K562 (cell line): ENCODE data around the gene PLEKHO2. TPM values are rescaled to one million over a fixed set of nuclear protein-coding genes. Genes with fewer than 3 reads are reported as not detected.

ENCODE experiments used
- ARNT ChIP-seq, 2 experiments: fragments of 450-650 bp; IDR thresholded peaks; 2 replicates each; pipeline ENCODE4 v1.6.1; 2016; ENCODE audit warnings: mild to moderate bottlenecking in 1 of 2
- ATF1 ChIP-seq, 2 experiments: fragments of 450-650 bp in 1 of 2; IDR thresholded peaks; 2 replicates each; pipeline ENCODE4 v1.6.1; 2016; ENCODE audit warnings: missing compliant biosample characterization in 1 of 2, missing genetic modification characterization in 1 of 2
- BCOR ChIP-seq: fragments of 450-650 bp; IDR thresholded peaks from 2 replicates; pipeline ENCODE4 v1.6.1; 2016
- BDP1 ChIP-seq: IDR thresholded peaks from 3 replicates; pipeline ENCODE4 v1.6.1; 2011; ENCODE audit not compliant: insufficient read length, insufficient read depth
- C11orf30 ChIP-seq: fragments of 450-650 bp; IDR thresholded peaks from 2 replicates; pipeline ENCODE4 v1.6.1; 2016; ENCODE audit warnings: low read depth, mild to moderate bottlenecking
- HDAC6 ChIP-seq: IDR thresholded peaks from 2 replicates; pipeline ENCODE4 v1.6.1; 2012; ENCODE audit warnings: low read depth, mild to moderate bottlenecking, control low read depth, inconsistent platforms, low read length, moderate library complexity
- LCOR ChIP-seq: sonication (generic); formaldehyde crosslinking; IDR thresholded peaks from 2 replicates; pipeline ENCODE4 v1.8.0; 2022; ENCODE audit warnings: mild to moderate bottlenecking, missing genetic modification reagents
- NCOA1 ChIP-seq: fragments of 450-650 bp; IDR thresholded peaks from 2 replicates; pipeline ENCODE4 v1.6.1; 2016; ENCODE audit warnings: low read depth
- RB1 ChIP-seq: fragments of 450-650 bp; IDR thresholded peaks from 2 replicates; pipeline ENCODE4 v1.6.1; 2017; ENCODE audit warnings: low read depth, mild to moderate bottlenecking
- RCOR1 ChIP-seq, 2 experiments: IDR thresholded peaks; 2 replicates each; pipeline ENCODE4 v1.6.1; 2012; ENCODE audit warnings: low read depth in 2 of 2, low read length in 2 of 2, borderline replicate concordance in 1 of 2, improper control_type of control experiment in 1 of 2
- SUPT5H ChIP-seq: fragments of 450-650 bp; IDR thresholded peaks from 2 replicates; pipeline ENCODE4 v1.6.1; 2016
- TSC22D4 ChIP-seq: fragments of 450-650 bp; IDR thresholded peaks from 2 replicates; pipeline ENCODE4 v1.6.1; 2016; ENCODE audit warnings: missing genetic modification characterization, missing biosample characterization, control low read depth
- ZBTB8A ChIP-seq: fragments of 450-650 bp; IDR thresholded peaks from 2 replicates; pipeline ENCODE4 v1.6.1; 2018; ENCODE audit warnings: mild to moderate bottlenecking, moderate library complexity; ENCODE audit not compliant: partially characterized antibody
- ZFX ChIP-seq: sonication (generic); formaldehyde crosslinking; IDR thresholded peaks from 2 replicates; pipeline ENCODE4 v1.8.0; 2022; ENCODE audit warnings: mild to moderate bottlenecking, missing genetic modification reagents, moderate library complexity
- ZNF143 ChIP-seq: sonication (generic); formaldehyde crosslinking; IDR thresholded peaks from 2 replicates; pipeline ENCODE4 v1.9.0; 2022; ENCODE audit warnings: mild to moderate bottlenecking, missing genetic modification reagents
- ZNF232 ChIP-seq: sonication (generic); formaldehyde crosslinking; IDR thresholded peaks from 2 replicates; pipeline ENCODE4 v1.8.0; 2022; ENCODE audit warnings: mild to moderate bottlenecking, missing genetic modification reagents
- ZNF274 ChIP-seq: IDR thresholded peaks from 2 replicates; pipeline ENCODE4 v1.6.1; 2011; ENCODE audit warnings: low read depth, mild to moderate bottlenecking, low read length, moderate library complexity, borderline replicate concordance
- polyA plus RNA-seq, 8 experiments: library from polyadenylated mRNA; depleted of rRNA in 4 of 8; stranded (reverse) in 5 of 8; unstranded in 3 of 8; fragments of >200 nt; fragmentation: Nextera tagmentation in 2 of 8; fragmentation: Illumina TruSeq in 1 of 8; extraction: Ambion mirVana in 2 of 8; extraction: Trizol in 1 of 8; gene quantifications; 2 replicates each; pipeline versions ENCODE4 v1.2.1 to v1.2.3, GENCODE V29; 2011 to 2014; ENCODE audit warnings: inconsistent platforms in 1 of 8, missing spikeins in 1 of 8
- total RNA-seq, 7 experiments: library from RNA; depleted of rRNA in 6 of 7; stranded (reverse); fragments of >200 nt in 6 of 7; fragmentation: Illumina TruSeq in 2 of 7; extraction: Trizol in 2 of 7; gene quantifications; 2 replicates each; pipeline versions ENCODE4 v1.2.1 to v1.2.3, GENCODE V29; 2011 to 2021; ENCODE audit warnings: low replicate concordance in 1 of 7
- TF ChIP-seq, protein P1 (sequence below): sonication (generic); formaldehyde crosslinking; IDR thresholded peaks from 2 replicates; pipeline ENCODE4 v1.8.0; 2022; ENCODE audit warnings: mild to moderate bottlenecking, missing genetic modification reagents
- TF ChIP-seq, protein P2 (sequence below): sonication (generic); IDR thresholded peaks from 2 replicates; pipeline ENCODE4 v1.6.1; 2016
- TF ChIP-seq, protein P3 (sequence below): fragments of 450-650 bp; formaldehyde crosslinking; IDR thresholded peaks from 2 replicates; pipeline ENCODE4 v1.4.0; 2020; ENCODE audit warnings: mild to moderate bottlenecking, moderate library complexity
- TF ChIP-seq, protein P4 (sequence below): IDR thresholded peaks from 2 replicates; pipeline ENCODE4 v1.6.1; 2011; ENCODE audit not compliant: insufficient read length; ENCODE audit errors: extremely low read depth

The PLEKHO2 gene
- total and polyA plus RNA-seq, 9 of the 15 experiments (the other 6 are each of a cell fraction or from before 2014, with no cell fraction given): 0.24 to 8.8 (median 5.5) TPM

DNA sequence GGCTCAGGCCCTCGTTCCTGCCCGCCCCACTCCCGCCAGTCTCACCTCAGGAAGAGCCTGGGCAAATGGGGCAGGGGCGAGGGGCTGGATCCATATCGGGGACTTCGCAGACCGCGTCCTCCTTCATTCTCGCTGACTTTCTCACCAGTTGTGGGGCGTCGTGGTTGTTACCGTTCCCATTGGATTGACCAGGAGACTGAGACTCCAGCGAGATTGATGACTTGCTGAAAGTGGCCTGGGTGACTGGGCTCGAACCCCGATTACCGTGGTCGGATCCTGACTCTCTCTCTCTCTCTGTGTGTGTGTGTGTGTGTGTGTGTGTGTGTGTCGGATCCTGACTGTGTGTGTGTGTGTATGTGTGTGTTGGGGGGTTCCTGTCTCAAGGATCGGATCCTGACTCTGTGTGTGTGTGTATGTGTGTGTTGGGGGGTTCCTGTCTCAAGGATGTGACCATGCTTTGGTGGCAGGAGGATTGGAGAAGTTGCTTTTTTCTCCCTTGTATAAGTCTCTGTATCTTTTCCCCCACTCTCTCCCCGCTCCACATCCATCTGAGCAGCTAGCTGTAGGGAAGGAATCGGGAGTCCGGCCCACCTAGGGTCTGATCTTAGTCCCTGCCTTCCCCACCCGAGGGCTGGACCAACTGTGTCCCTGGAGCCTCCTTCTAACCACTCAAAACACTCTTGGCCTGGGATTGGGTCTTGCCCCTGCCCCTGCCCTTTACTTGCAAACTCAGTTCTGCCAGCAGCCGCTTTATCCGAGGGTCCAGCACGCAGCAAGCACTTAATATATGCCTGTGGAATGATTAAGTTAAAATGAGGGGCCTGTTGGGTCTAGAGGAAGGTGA lies 603 bp downstream of the PLEKHO2 start (continued):
- no peak for TF ChIP-seq ZFX (CRISPR knock-in tag)
- no peak for TF ChIP-seq LCOR (CRISPR knock-in tag)
- no peak for TF ChIP-seq ZBTB8A
- TF ChIP-seq RCOR1 (IDR thresholded peaks at IDR 0.05; ENCODE audit: borderline replicate concordance in 1 of 2, low read depth in 2 of 2, low read length in 2 of 2): peak in 1 of 2 experiments; percentile 78; a peak in 2 of 4 replicates
- TF ChIP-seq BCOR: peak; percentile 98
- TF ChIP-seq, protein P1, sequence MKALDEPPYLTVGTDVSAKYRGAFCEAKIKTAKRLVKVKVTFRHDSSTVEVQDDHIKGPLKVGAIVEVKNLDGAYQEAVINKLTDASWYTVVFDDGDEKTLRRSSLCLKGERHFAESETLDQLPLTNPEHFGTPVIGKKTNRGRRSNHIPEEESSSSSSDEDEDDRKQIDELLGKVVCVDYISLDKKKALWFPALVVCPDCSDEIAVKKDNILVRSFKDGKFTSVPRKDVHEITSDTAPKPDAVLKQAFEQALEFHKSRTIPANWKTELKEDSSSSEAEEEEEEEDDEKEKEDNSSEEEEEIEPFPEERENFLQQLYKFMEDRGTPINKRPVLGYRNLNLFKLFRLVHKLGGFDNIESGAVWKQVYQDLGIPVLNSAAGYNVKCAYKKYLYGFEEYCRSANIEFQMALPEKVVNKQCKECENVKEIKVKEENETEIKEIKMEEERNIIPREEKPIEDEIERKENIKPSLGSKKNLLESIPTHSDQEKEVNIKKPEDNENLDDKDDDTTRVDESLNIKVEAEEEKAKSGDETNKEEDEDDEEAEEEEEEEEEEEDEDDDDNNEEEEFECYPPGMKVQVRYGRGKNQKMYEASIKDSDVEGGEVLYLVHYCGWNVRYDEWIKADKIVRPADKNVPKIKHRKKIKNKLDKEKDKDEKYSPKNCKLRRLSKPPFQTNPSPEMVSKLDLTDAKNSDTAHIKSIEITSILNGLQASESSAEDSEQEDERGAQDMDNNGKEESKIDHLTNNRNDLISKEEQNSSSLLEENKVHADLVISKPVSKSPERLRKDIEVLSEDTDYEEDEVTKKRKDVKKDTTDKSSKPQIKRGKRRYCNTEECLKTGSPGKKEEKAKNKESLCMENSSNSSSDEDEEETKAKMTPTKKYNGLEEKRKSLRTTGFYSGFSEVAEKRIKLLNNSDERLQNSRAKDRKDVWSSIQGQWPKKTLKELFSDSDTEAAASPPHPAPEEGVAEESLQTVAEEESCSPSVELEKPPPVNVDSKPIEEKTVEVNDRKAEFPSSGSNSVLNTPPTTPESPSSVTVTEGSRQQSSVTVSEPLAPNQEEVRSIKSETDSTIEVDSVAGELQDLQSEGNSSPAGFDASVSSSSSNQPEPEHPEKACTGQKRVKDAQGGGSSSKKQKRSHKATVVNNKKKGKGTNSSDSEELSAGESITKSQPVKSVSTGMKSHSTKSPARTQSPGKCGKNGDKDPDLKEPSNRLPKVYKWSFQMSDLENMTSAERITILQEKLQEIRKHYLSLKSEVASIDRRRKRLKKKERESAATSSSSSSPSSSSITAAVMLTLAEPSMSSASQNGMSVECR (CRISPR knock-in tag): peak; percentile 68; the same call in 1 of the 2 replicates
- no peak for TF ChIP-seq SUPT5H
- TF ChIP-seq RB1: peak; percentile 36; the same call in 1 of the 2 replicates
- no peak for TF ChIP-seq ZNF143 (CRISPR knock-in tag)
- TF ChIP-seq, protein P2, sequence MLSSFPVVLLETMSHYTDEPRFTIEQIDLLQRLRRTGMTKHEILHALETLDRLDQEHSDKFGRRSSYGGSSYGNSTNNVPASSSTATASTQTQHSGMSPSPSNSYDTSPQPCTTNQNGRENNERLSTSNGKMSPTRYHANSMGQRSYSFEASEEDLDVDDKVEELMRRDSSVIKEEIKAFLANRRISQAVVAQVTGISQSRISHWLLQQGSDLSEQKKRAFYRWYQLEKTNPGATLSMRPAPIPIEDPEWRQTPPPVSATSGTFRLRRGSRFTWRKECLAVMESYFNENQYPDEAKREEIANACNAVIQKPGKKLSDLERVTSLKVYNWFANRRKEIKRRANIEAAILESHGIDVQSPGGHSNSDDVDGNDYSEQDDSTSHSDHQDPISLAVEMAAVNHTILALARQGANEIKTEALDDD: no peak
- TF ChIP-seq, protein P3, sequence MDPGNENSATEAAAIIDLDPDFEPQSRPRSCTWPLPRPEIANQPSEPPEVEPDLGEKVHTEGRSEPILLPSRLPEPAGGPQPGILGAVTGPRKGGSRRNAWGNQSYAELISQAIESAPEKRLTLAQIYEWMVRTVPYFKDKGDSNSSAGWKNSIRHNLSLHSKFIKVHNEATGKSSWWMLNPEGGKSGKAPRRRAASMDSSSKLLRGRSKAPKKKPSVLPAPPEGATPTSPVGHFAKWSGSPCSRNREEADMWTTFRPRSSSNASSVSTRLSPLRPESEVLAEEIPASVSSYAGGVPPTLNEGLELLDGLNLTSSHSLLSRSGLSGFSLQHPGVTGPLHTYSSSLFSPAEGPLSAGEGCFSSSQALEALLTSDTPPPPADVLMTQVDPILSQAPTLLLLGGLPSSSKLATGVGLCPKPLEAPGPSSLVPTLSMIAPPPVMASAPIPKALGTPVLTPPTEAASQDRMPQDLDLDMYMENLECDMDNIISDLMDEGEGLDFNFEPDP (CRISPR knock-in tag): no peak
- TF ChIP-seq C11orf30: peak; percentile 73
- TF ChIP-seq, protein P4, sequence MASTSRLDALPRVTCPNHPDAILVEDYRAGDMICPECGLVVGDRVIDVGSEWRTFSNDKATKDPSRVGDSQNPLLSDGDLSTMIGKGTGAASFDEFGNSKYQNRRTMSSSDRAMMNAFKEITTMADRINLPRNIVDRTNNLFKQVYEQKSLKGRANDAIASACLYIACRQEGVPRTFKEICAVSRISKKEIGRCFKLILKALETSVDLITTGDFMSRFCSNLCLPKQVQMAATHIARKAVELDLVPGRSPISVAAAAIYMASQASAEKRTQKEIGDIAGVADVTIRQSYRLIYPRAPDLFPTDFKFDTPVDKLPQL: no peak
- 0 out of 2 replicates have a peak, but pooled peaks have one; percentile 16 for TF ChIP-seq ZNF232 (CRISPR knock-in tag)
- 0 out of 2 replicates have a peak, but pooled peaks have one; percentile 34 for TF ChIP-seq NCOA1
- peak in 1 of 2 experiments; percentile 75; a peak in 2 of 4 replicates for TF ChIP-seq ARNT (IDR thresholded peaks at IDR 0.05)
- no peak for TF ChIP-seq HDAC6
- no peak for TF ChIP-seq ATF1 (CRISPR knock-in tag; IDR thresholded peaks at IDR 0.05)
- TF ChIP-seq ATF1 (tag; IDR thresholded peaks at IDR 0.05): peak; percentile 30; the same call in 1 of the 2 replicates
- no peak for TF ChIP-seq TSC22D4 (tag)
- no peak for TF ChIP-seq BDP1
- no peak for TF ChIP-seq ZNF274
